DOHH2 (cell line): ENCODE measurements around the gene CAPN14.

ENCODE experiments used
- CTCF ChIP-seq: fragments of 200-600 bp; sonication (generic); IDR thresholded peaks from one replicate; pipeline ENCODE4 v1.5.1; 2014; ENCODE audit warnings: antibody characterized with exemption, mild to moderate bottlenecking, low read depth, low read length; ENCODE audit not compliant: poor library complexity, severe bottlenecking
- EZH2phosphoT487 ChIP-seq: fragments of 200-600 bp; sonication (generic); IDR thresholded peaks from 2 replicates; pipeline ENCODE4 v1.6.1; 2017; ENCODE audit warnings: borderline replicate concordance, mild to moderate bottlenecking, antibody characterized with exemption, low read length, moderate library complexity, mixed read lengths

GRCh38 chr2:31200972-31201371, 16.3 kb downstream of the CAPN14 start:
- TF ChIP-seq CTCF = no peak
- no peak for TF ChIP-seq EZH2phosphoT487
